ENCODE measurements around the gene PLXNA2.

Gene PLXNA2

GRCh38 chr1:207988326-207989165, 255.6 kb downstream of the PLXNA2 start:
- peak; percentile 25 for DNase-seq

- no peak for DNase-seq
These were observed 257.0 kb downstream of the PLXNA2 start for GRCh38 chr1:207987164-207987563.

GRCh38 chr1:207985996-207986395, 258.2 kb downstream of the PLXNA2 start:
- no peak for DNase-seq

- DNase-seq, result no peak
These were observed 259.2 kb downstream of the PLXNA2 start for GRCh38 chr1:207984831-207985572.

- DNase-seq, result no peak
These were observed 261.0 kb downstream of the PLXNA2 start for GRCh38 chr1:207983044-207983635.

- no peak for DNase-seq
These were observed 262.2 kb downstream of the PLXNA2 start for GRCh38 chr1:207981976-207982375.

- no peak for DNase-seq
These were observed 265.7 kb downstream of the PLXNA2 start for GRCh38 chr1:207978441-207978840.

GRCh38 chr1:207977876-207978275, 266.3 kb downstream of the PLXNA2 start:
- DNase-seq, result no peak

GRCh38 chr1:207973898-207974568, 270.2 kb downstream of the PLXNA2 start:
- peak; percentile 86 for DNase-seq

GRCh38 chr1:207972337-207972736, 271.8 kb downstream of the PLXNA2 start:
- no peak for DNase-seq
